Mucosa of descending colon (tissue), 3 donors: ENCODE measurements around the gene BLOC1S2. TPM values are rescaled to one million over a fixed set of nuclear protein-coding genes. Genes with fewer than 3 reads are reported as not detected.

Source experiments
- ATAC-seq: fragments of 200-7000 bp; cut with Tn5 transposase; one replicate; pipeline ENCODE4 v1.9.1; 2020; ENCODE audit warnings: mild to moderate bottlenecking, moderate library complexity
- DNase-seq, 3 donors: peaks; one replicate each; pipeline ENCODE4 v3.0.0-alpha.2; 2020
- H3K36me3 ChIP-seq: fragments of 200-600 bp; one replicate; pipeline ENCODE4 v1.8.0; 2021; ENCODE audit warnings: low read depth, mild to moderate bottlenecking
- H3K4me1 ChIP-seq: fragments of 200-600 bp; one replicate; pipeline ENCODE4 v1.8.0; 2021; ENCODE audit warnings: low read depth, mild to moderate bottlenecking
- H3K4me3 ChIP-seq: fragments of 200-600 bp; one replicate; pipeline ENCODE4 v1.8.0; 2021; ENCODE audit warnings: mild to moderate bottlenecking
- H3K9me3 ChIP-seq: fragments of 200-600 bp; one replicate; pipeline ENCODE4 v1.8.0; 2021; ENCODE audit warnings: mild to moderate bottlenecking
- CTCF ChIP-seq: fragments of 200-600 bp; IDR thresholded peaks from one replicate; pipeline ENCODE4 v1.8.0; 2022; ENCODE audit warnings: antibody characterized with exemption, mild to moderate bottlenecking
- intact Hi-C, 2 donors: fragments of 100-400 bp; cut with DNase I in 1 of 2; cut with micrococcal nuclease in 1 of 2; formaldehyde crosslinking; loops; one replicate each; pipeline versions ENCODE4 v1.11.0 to v1.11.1; 2022; cut with DNase I, micrococcal nuclease
- total RNA-seq, 3 donors: library from RNA; stranded (reverse); fragmentation: NEBNext Ultra II Directional in 2 of 3; extraction: Animal tissue kit (Norgen Biotek cat#: 25700) in 2 of 3; gene quantifications; one replicate each; pipeline versions ENCODE4 v1.2.1 to v1.2.4, GENCODE V29; 2021 to 2023
- donor health status: DM: no; HTN: no; CAD: no; lungs with moderate emphysema.
- donor health status: DM: no; HTN: no; CAD: no.
- donor health status: DM: no; HTN: yes; CAD: no.

Gene BLOC1S2
- total RNA-seq, 3 donors from 2014 or later: 17.1 to 23.8 (median 18.9) TPM

- H3K4me1 ChIP-seq: no peaks in the 10 kb centered on the region
- no peak for TF ChIP-seq CTCF
- no peak for ATAC-seq
- DNase-seq: no peak
- H3K36me3 ChIP-seq: no peaks in the 10 kb centered on the region
- no peaks in the 10 kb centered on the region for H3K9me3 ChIP-seq
- no peak overlapping the region for H3K4me3 ChIP-seq
- intact Hi-C loops: no loop called here
Observed at GRCh38 chr10:100318207-100318606, 31.7 kb upstream of the BLOC1S2 start.

DNA sequence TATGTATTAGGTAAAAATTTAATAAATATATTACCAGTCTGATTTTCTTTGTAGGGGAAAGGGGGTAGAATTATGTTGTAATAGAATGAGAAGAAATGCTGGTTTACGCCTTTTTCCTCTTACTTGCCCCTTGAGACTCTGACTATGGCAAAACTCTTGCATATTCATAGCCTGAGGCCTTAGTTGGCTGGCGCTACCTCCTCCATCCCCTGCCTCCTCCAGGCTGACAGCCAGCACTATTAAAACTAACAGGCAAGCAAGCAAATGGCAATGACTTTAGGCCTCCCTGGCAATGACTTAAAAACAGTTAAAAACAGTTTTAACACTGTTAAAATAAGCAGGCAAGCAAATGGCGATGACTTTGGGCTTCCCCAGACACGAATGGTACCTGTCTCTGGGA lies 29.1 kb upstream of the BLOC1S2 start:
- no peak for DNase-seq
- H3K4me3 ChIP-seq: no peak overlapping the region
- H3K36me3 ChIP-seq: no peaks in the 10 kb centered on the region
- H3K9me3 ChIP-seq: no peaks in the 10 kb centered on the region
- H3K4me1 ChIP-seq: no peaks in the 10 kb centered on the region
- intact Hi-C loops: no loop called here
- no peak for ATAC-seq
- TF ChIP-seq CTCF: no peak

GRCh38 chr10:100311298-100311697 lies 24.8 kb upstream of the BLOC1S2 start:
- no peaks in the 10 kb centered on the region for H3K36me3 ChIP-seq
- no peaks in the 10 kb centered on the region for H3K4me1 ChIP-seq
- intact Hi-C loops: no loop called here
- no peak overlapping the region for H3K4me3 ChIP-seq
- no peak for DNase-seq
- no peaks in the 10 kb centered on the region for H3K9me3 ChIP-seq
- ATAC-seq: no peak
- no peak for TF ChIP-seq CTCF

- no peak for DNase-seq
- no peak overlapping the region for H3K4me3 ChIP-seq
- ATAC-seq: no peak
- no peaks in the 10 kb centered on the region for H3K4me1 ChIP-seq
- no peaks in the 10 kb centered on the region for H3K36me3 ChIP-seq
- no peak for TF ChIP-seq CTCF
- no peaks in the 10 kb centered on the region for H3K9me3 ChIP-seq
- intact Hi-C loops: no loop called here
Observed at GRCh38 chr10:100307684-100308083, 21.2 kb upstream of the BLOC1S2 start.

GRCh38 chr10:100306861-100307260 lies 20.4 kb upstream of the BLOC1S2 start:
- Histone ChIP-seq H3K4me1 (no peaks in the 10 kb centered on the region), H3K36me3 (no peaks in the 10 kb centered on the region), H3K4me3 (no peak overlapping the region), H3K9me3 (no peaks in the 10 kb centered on the region)
- intact Hi-C loops: no loop called here
- DNase-seq (no peak), ATAC-seq (no peak)
- no peak for TF ChIP-seq CTCF

DNA sequence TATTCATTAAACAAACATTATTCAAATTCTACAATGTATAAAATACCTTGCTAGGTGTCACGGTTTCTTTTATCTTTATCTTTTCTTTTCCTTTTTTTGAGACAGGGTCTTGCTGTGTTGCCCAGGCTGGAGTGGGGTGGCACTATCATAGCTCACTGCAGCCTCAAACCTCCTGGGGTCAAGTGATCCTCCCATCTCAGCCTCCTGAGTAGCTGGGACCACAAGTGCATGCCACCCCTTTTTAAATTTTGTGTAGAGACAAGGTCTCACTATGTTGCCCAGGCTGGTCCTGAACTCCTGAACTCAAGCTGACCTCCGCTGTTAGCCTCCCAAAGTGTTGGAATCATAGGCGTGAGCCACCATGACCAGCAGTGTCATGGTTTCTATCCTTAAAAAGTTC lies 17.9 kb upstream of the BLOC1S2 start:
- intact Hi-C loops: no loop called here
- no peak for TF ChIP-seq CTCF
- ATAC-seq (no peak), DNase-seq (no peak)
- no peaks in the 10 kb centered on the region for H3K4me1 ChIP-seq
- H3K4me3 ChIP-seq: no peak overlapping the region
- H3K36me3 ChIP-seq: no peaks in the 10 kb centered on the region
- no peaks in the 10 kb centered on the region for H3K9me3 ChIP-seq
